NCI-H2196 (cell line): ENCODE results near the gene CD28.

ENCODE experiments used
- DNase-seq: peaks from one replicate; lab custom pipeline; 2025; ENCODE audit not compliant: unreplicated experiment; lab: John Stamatoyannopoulos, UW

The CD28 gene

GRCh38 chr2:203706403-203706802 lies at the start of gene CD28:
Gene CD28, plus strand, starts transcription at chr2:203706639. Its CDS starts 58 bp downstream, at chr2:203706697.
- no peak for DNase-seq

GRCh38 chr2:203659331-203660049 lies 46.9 kb upstream of the CD28 start:
- no peak for DNase-seq

GRCh38 chr2:203660465-203660864 lies 46.0 kb upstream of the CD28 start:
- no peak for DNase-seq

- no peak for DNase-seq
Observed at GRCh38 chr2:203661279-203661908, 45.0 kb upstream of the CD28 start.

- DNase-seq, result no peak
Observed at GRCh38 chr2:203662487-203662886, 44.0 kb upstream of the CD28 start.

GRCh38 chr2:203662951-203663350 lies 43.5 kb upstream of the CD28 start:
- no peak for DNase-seq

- no peak for DNase-seq
Observed at GRCh38 chr2:203664029-203664755, 42.2 kb upstream of the CD28 start.

- no peak for DNase-seq
Observed at GRCh38 chr2:203667838-203668237, 38.6 kb upstream of the CD28 start.

GRCh38 chr2:203669820-203670219 lies 36.6 kb upstream of the CD28 start:
- DNase-seq, result no peak

GRCh38 chr2:203670939-203671338 lies 35.5 kb upstream of the CD28 start:
- no peak for DNase-seq

GRCh38 chr2:203671876-203672275 lies 34.6 kb upstream of the CD28 start:
- DNase-seq, result no peak

GRCh38 chr2:203672856-203673255 lies 33.6 kb upstream of the CD28 start:
- no peak for DNase-seq

- DNase-seq, result no peak
Observed at GRCh38 chr2:203673933-203674332, 32.5 kb upstream of the CD28 start.

- no peak for DNase-seq
Observed at GRCh38 chr2:203675086-203675485, 31.4 kb upstream of the CD28 start.

- DNase-seq, result no peak
Observed at GRCh38 chr2:203678971-203679370, 27.5 kb upstream of the CD28 start.

GRCh38 chr2:203679401-203679800 lies 27.0 kb upstream of the CD28 start:
- no peak for DNase-seq

GRCh38 chr2:203681978-203682377 lies 24.5 kb upstream of the CD28 start:
- DNase-seq, result no peak

GRCh38 chr2:203682688-203683130 lies 23.7 kb upstream of the CD28 start:
- DNase-seq, result no peak

GRCh38 chr2:203683421-203683820 lies 23.0 kb upstream of the CD28 start:
- DNase-seq, result no peak

GRCh38 chr2:203683932-203684556 lies 22.4 kb upstream of the CD28 start:
- DNase-seq, result no peak

- DNase-seq, result no peak
Observed at GRCh38 chr2:203685081-203685621, 21.3 kb upstream of the CD28 start.
